GM23248 (cell line): Measurements from ENCODE around the gene KDM8. TPM values are rescaled to one million over a fixed set of nuclear protein-coding genes. Genes with fewer than 3 reads are reported as not detected.
"Not testable (repeated sequence)": the region's sequence is repeated elsewhere in the genome, so short reads cannot be mapped to it uniquely, and the experiment has no call there.

Source experiments
- DNase-seq: peaks from one replicate; pipeline ENCODE4 v3.0.0-alpha.2; 2015
- H2AFZ ChIP-seq: fragments of 200-600 bp; sonication (generic); 2 replicates; pipeline ENCODE4 v1.6.1; 2016; ENCODE audit warnings: antibody characterized with exemption
- H3F3A ChIP-seq: fragments of 200-600 bp; sonication (generic); 2 replicates; pipeline ENCODE4 v1.6.1; 2016; ENCODE audit warnings: mild to moderate bottlenecking, antibody characterized with exemption, mixed run types; ENCODE audit not compliant: insufficient read depth
- H3K27ac ChIP-seq: fragments of 200-600 bp; sonication (generic); 2 replicates; pipeline ENCODE4 v1.5.1; 2016; ENCODE audit warnings: mild to moderate bottlenecking
- H3K27me3 ChIP-seq: fragments of 200-600 bp; sonication (generic); replicated peaks from 2 replicates; pipeline ENCODE4 v1.6.1; 2016; ENCODE audit warnings: mild to moderate bottlenecking; ENCODE audit not compliant: insufficient read depth
- H3K36me3 ChIP-seq: fragments of 200-600 bp; sonication (generic); 2 replicates; pipeline ENCODE4 v1.6.1; 2016; ENCODE audit warnings: low read depth, mild to moderate bottlenecking
- H3K4me1 ChIP-seq: fragments of 200-600 bp; sonication (generic); 2 replicates; pipeline ENCODE4 v1.6.1; 2016; ENCODE audit warnings: mild to moderate bottlenecking; ENCODE audit not compliant: insufficient read depth
- H3K4me2 ChIP-seq: fragments of 200-600 bp; sonication (generic); one replicate; pipeline ENCODE4 v1.6.1; 2016; ENCODE audit warnings: mild to moderate bottlenecking; ENCODE audit not compliant: unreplicated experiment
- H3K4me3 ChIP-seq: fragments of 200-600 bp; sonication (generic); 2 replicates; pipeline ENCODE4 v1.5.1; 2016; ENCODE audit warnings: mild to moderate bottlenecking
- H3K79me2 ChIP-seq: fragments of 200-600 bp; sonication (generic); 2 replicates; pipeline ENCODE4 v1.6.1; 2016; ENCODE audit warnings: mild to moderate bottlenecking; ENCODE audit not compliant: insufficient read depth
- H3K9ac ChIP-seq: fragments of 200-600 bp; sonication (generic); 2 replicates; pipeline ENCODE4 v1.6.1; 2016; ENCODE audit warnings: mild to moderate bottlenecking
- H3K9me2 ChIP-seq: fragments of 200-600 bp; sonication (generic); 2 replicates; pipeline ENCODE4 v1.6.1; 2016; ENCODE audit warnings: mixed run types, mild to moderate bottlenecking, moderate library complexity; ENCODE audit not compliant: insufficient read depth
- H3K9me3 ChIP-seq: fragments of 200-600 bp; sonication (generic); one replicate; pipeline ENCODE4 v1.6.1; 2017; ENCODE audit warnings: low read depth
- H4K20me1 ChIP-seq: fragments of 200-600 bp; sonication (generic); 2 replicates; pipeline ENCODE4 v1.6.0; 2016; ENCODE audit not compliant: insufficient read depth
- EZH2 ChIP-seq: fragments of 200-600 bp; sonication (generic); IDR thresholded peaks from 2 replicates; pipeline ENCODE4 v1.6.1; 2018; ENCODE audit warnings: antibody characterized with exemption, mild to moderate bottlenecking; ENCODE audit not compliant: insufficient read depth, poor library complexity, severe bottlenecking
- EZH2phosphoT487 ChIP-seq: fragments of 200-600 bp; sonication (generic); IDR thresholded peaks from 2 replicates; pipeline ENCODE4 v1.6.1; 2018; ENCODE audit warnings: antibody characterized with exemption, moderate library complexity, mild to moderate bottlenecking, low read depth; ENCODE audit not compliant: insufficient read depth
- WGBS, 2 experiments: methylation state at CpG; one replicate each; pipeline ENCODE4 v1.1.6; 2015 to 2017; ENCODE audit warnings: low lambda C conversion rate in 2 of 2, low coverage in 1 of 2; ENCODE audit errors: missing lambda C conversion rate in 2 of 2; 5-methylcytosine and 5-hydroxymethylcytosine counted together
- in situ Hi-C: fragments of 300-500 bp; cut with MboI; formaldehyde crosslinking; loops from 2 replicates; pipeline ENCODE4 v1.15.0; 2020
- polyA plus RNA-seq: library from polyadenylated mRNA; unstranded; fragments of >200 nt; fragmentation: Nextera tagmentation; extraction: Ambion mirVana; gene quantifications from 2 replicates; pipeline ENCODE4 v1.2.1, GENCODE V29; 2016
- total RNA-seq: library from RNA; depleted of rRNA; stranded (reverse); fragments of >200 nt; shearing (Covaris generic); gene quantifications from 2 replicates; pipeline ENCODE4 v1.2.3, GENCODE V29; 2014

Gene KDM8
- total and polyA plus RNA-seq, 2 experiments from 2014 or later = 2.5 to 3.5 TPM

DNA sequence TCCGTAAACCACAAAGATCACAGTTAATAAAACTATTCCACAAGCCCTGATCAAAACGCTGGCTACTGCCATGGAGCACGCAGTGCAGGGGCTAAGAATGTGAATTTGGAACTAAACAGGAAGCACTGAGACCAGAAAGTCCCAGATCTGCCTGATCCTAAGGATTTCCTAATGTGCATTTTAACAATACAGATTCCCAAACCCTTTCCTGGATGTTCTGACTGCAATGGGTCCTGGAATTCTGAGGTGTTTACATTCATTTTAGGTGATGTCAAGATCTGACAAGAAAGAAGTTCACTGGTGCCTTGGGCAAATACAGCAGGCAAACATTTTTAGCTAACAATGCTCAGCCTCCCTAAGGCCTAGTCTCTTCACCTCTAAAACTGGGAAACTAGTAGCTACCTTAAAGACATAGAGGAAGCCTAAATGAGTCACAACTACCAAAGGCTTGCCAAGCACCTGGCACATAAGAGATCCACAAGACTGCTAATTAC lies 55.0 kb downstream of the KDM8 start:
- H3K9me2 ChIP-seq = no peaks in the 10 kb centered on the region
- H3K9ac ChIP-seq = no peak overlapping the region
- H2AFZ ChIP-seq = no peak overlapping the region
- H3K4me1 ChIP-seq = peaks cover 21% of the 10 kb centered on the region
- no peak for TF ChIP-seq EZH2phosphoT487
- no peak for TF ChIP-seq EZH2
- DNase-seq = peak; percentile 37
- no peak overlapping the region for H3K4me2 ChIP-seq
- no peaks in the 10 kb centered on the region for H3K9me3 ChIP-seq
- no peaks in the 10 kb centered on the region for H4K20me1 ChIP-seq
- H3K27me3 ChIP-seq = no peaks in the 10 kb centered on the region
- peaks cover 36% of the 10 kb centered on the region for H3K79me2 ChIP-seq
- H3K4me3 ChIP-seq = no peak overlapping the region
- peaks cover 5% of the 10 kb centered on the region; the same call in 1 of the 2 replicates for H3K36me3 ChIP-seq
- H3F3A ChIP-seq = peaks cover 18% of the 10 kb centered on the region
- WGBS, 2 experiments = 64 to 65% methylated on average over 3 of the region's 3 CpGs
- peak overlapping the region; percentile 7; the same call in 1 of the 2 replicates for H3K27ac ChIP-seq
- in situ Hi-C loops = no loop called here

DNA sequence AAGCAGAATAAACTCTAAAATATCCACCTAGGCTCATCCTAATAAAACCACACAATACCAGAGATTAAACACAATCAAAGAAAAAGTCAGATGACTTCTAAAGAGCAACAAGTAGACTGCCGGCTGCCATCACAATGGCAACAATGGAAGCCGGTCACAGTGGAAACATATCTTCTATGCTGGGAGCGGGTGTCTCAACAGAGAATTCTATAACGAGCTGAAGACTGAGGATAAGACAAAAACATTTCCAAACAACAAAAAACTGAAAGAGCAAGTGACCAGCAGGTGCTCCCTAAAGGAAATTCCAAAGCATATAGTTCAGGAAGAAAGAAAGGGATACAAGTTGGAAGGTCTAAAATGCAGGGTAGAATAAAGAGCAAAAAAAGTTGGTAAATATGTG lies 56.4 kb downstream of the KDM8 start:
- peaks cover 15% of the 10 kb centered on the region for H3F3A ChIP-seq
- H3K27me3 ChIP-seq = no peaks in the 10 kb centered on the region
- TF ChIP-seq EZH2 (no peak), EZH2phosphoT487 (no peak)
- H3K4me2 ChIP-seq = no peak overlapping the region
- H3K9me2 ChIP-seq = no peaks in the 10 kb centered on the region
- DNase-seq = no peak
- H3K4me3 ChIP-seq = no peak overlapping the region
- H2AFZ ChIP-seq = no peak overlapping the region
- H3K79me2 ChIP-seq = peaks cover 36% of the 10 kb centered on the region
- H3K4me1 ChIP-seq = peaks cover 13% of the 10 kb centered on the region
- no peak overlapping the region for H3K9ac ChIP-seq
- in situ Hi-C loops = no loop called here
- no peak overlapping the region for H3K27ac ChIP-seq
- H3K9me3 ChIP-seq = no peaks in the 10 kb centered on the region
- no peaks in the 10 kb centered on the region for H4K20me1 ChIP-seq
- 78 to 86% methylated on average over 4 of the region's 4 CpGs for WGBS, 2 experiments
- peaks cover 5% of the 10 kb centered on the region; the same call in 1 of the 2 replicates for H3K36me3 ChIP-seq

- DNase-seq, H3K9ac ChIP-seq, H3K27me3 ChIP-seq, H3K4me3 ChIP-seq, H2AFZ ChIP-seq, H3K9me3 ChIP-seq, H4K20me1 ChIP-seq, H3K27ac ChIP-seq, H3K36me3 ChIP-seq, H3K9me2 ChIP-seq, H3K4me2 ChIP-seq, in situ Hi-C loops: not testable (repeated sequence)
- 87 to 98% methylated on average over 2 of the region's 2 CpGs for WGBS, 2 experiments
- Histone ChIP-seq H3K79me2 (peaks cover 52% of the 10 kb centered on the region), H3K4me1 (peaks cover 26% of the 10 kb centered on the region), H3F3A (peaks cover 20% of the 10 kb centered on the region)
These were observed 59.6 kb downstream of the KDM8 start for GRCh38 chr16:27262904-27263423.

DNA sequence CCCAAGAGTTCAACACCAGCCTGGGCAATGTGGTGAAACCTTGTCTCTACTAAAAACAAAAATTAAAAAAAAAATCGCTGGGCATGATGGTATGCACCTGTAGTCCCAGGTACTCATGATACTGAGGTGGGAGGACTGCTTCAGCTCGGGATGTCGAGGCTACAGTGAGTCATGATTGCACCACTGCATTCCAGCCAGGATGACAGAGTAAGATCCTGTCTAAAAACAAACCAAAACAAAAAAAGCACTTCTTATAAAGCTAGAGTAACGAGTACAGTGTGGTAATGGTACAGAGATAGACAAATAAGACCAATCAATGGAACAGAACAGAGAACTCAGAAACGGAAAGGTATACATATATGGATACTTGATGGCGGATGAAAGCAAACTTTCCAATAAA lies 60.8 kb downstream of the KDM8 start:
- in situ Hi-C loops = no loop called here
- Histone ChIP-seq H3K9me2 (no peaks in the 10 kb centered on the region), H3K4me1 (peaks cover 22% of the 10 kb centered on the region), H2AFZ (no peak overlapping the region), H3K36me3 (no peaks in the 10 kb centered on the region), H3K4me2 (peak overlapping the region; percentile 55), H4K20me1 (no peaks in the 10 kb centered on the region), H3K27me3 (no peaks in the 10 kb centered on the region), H3K9me3 (no peaks in the 10 kb centered on the region), H3K4me3 (0 out of 2 replicates have a peak overlapping the region, but pooled peaks have one; percentile 5), H3K79me2 (peaks cover 56% of the 10 kb centered on the region), H3F3A (peaks cover 16% of the 10 kb centered on the region), H3K9ac (0 out of 2 replicates have a peak overlapping the region, but pooled peaks have one; percentile 20), H3K27ac (peak overlapping the region; percentile 56)
- DNase-seq = peak; percentile 83
- TF ChIP-seq EZH2phosphoT487 = no peak
- TF ChIP-seq EZH2 = no peak
- WGBS, 2 experiments = 28 to 29% methylated on average over 6 of the region's 6 CpGs

- H3K9ac ChIP-seq = no peak overlapping the region
- no peak overlapping the region for H3K4me3 ChIP-seq
- H3K27me3 ChIP-seq = no peaks in the 10 kb centered on the region
- no peaks in the 10 kb centered on the region for H3K36me3 ChIP-seq
- H3F3A ChIP-seq = peaks cover 16% of the 10 kb centered on the region
- H3K9me2 ChIP-seq = no peaks in the 10 kb centered on the region
- H3K4me2 ChIP-seq = no peak overlapping the region
- TF ChIP-seq EZH2 (no peak), EZH2phosphoT487 (no peak)
- WGBS, 2 experiments = 97 to 100% methylated on average over 1 of the region's 1 CpG
- DNase-seq = no peak
- no peaks in the 10 kb centered on the region for H4K20me1 ChIP-seq
- in situ Hi-C loops = no loop called here
- H3K9me3 ChIP-seq = no peaks in the 10 kb centered on the region
- H3K27ac ChIP-seq = no peak overlapping the region
- H2AFZ ChIP-seq = no peak overlapping the region
- H3K4me1 ChIP-seq = peaks cover 26% of the 10 kb centered on the region
- peaks cover 38% of the 10 kb centered on the region for H3K79me2 ChIP-seq
These were observed 62.7 kb downstream of the KDM8 start for GRCh38 chr16:27265982-27266381.
